ENCODE measurements around the gene TBC1D10A. TPM values are rescaled to one million over a fixed set of nuclear protein-coding genes. Genes with fewer than 3 reads are reported as not detected.

Gene TBC1D10A
- polyA plus RNA-seq, 1 of the 3 experiments (the other 2 are of a cell fraction), result 15.3 TPM

- 0 out of 2 replicates have a peak, but pooled peaks have one; percentile 10 for TF ChIP-seq MAX (IDR thresholded peaks at IDR 0.05; ENCODE audit: low read depth)
- no peak for TF ChIP-seq USF2 (IDR thresholded peaks at IDR 0.05; ENCODE audit: borderline replicate concordance, low read depth, low read length)
- TF ChIP-seq RFX5 (IDR thresholded peaks at IDR 0.05; ENCODE audit: low read length), result no peak
These were observed 76.0 kb downstream of the TBC1D10A start (continued) for GRCh38 chr22:30250661-30251267.

- Histone ChIP-seq H3K4me3 (ENCODE audit: low read depth in 2 of 2, low read length in 1 of 2) (no peak overlapping the region), H2AFZ (ENCODE audit: low read depth) (no peak overlapping the region), H3F3A (replicated peaks; ENCODE audit: insufficient read depth) (peaks cover 14% of the 10 kb centered on the region), H3K9me2 (no peaks in the 10 kb centered on the region), H3K36me3 (replicated peaks in 1 of 2; ENCODE audit: control insufficient read depth in 1 of 2, insufficient read depth in 2 of 2, low read length in 1 of 2) (no peaks in the 10 kb centered on the region), H3K27me3 (ENCODE audit: insufficient read depth) (no peaks in the 10 kb centered on the region), H3K79me2 (ENCODE audit: insufficient read depth) (peaks cover 15% of the 10 kb centered on the region; the same call in 1 of the 2 replicates), H3K9ac (no peak overlapping the region), H3K4me1 (ENCODE audit: control insufficient read depth in 1 of 2, insufficient read depth in 2 of 2, low read depth in 1 of 2, low read length in 1 of 2) (peaks cover 36 to 55% of the 10 kb centered on the region in 2 experiments), H4K20me1 (ENCODE audit: insufficient read depth) (no peaks in the 10 kb centered on the region), H3K4me2 (0 out of 2 replicates have a peak overlapping the region, but pooled peaks have one; percentile 20), H3K9me3 (no peaks in the 10 kb centered on the region), H3K27ac (ENCODE audit: low read depth in 2 of 2, low read length in 1 of 2) (no peak overlapping the region)
- WGBS (ENCODE audit: low lambda C conversion rate), result 100% methylated on average over 1 of the region's 3 CpGs
- CTCF ChIA-PET, result interaction anchor here (0.9 to 1.6 kb wide), 4 partner anchors 13 to 142 kb away, joined by 3 to 4 read pairs (median 3); no protein-coding TSS in a partner anchor
- no peak for TF ChIP-seq NRF1 (IDR thresholded peaks at IDR 0.05; ENCODE audit: low read depth, low read length)
- no peak for TF ChIP-seq NFIC (IDR thresholded peaks at IDR 0.05; ENCODE audit: borderline replicate concordance)
- TF ChIP-seq RFX5 (IDR thresholded peaks at IDR 0.05; ENCODE audit: low read length), result no peak
- POLR2A ChIA-PET, result no interaction called here
- no peak for DNase-seq
These were observed 76.6 kb downstream of the TBC1D10A start for GRCh38 chr22:30250039-30250565.

- ChIA-PET CTCF (interaction anchor here (0.6 to 1.6 kb wide), 4 partner anchors 13 to 1917 kb away, joined by 3 to 4 read pairs (median 3); no protein-coding TSS in a partner anchor), POLR2A (interaction anchor here (0.7 kb wide), 1 partner anchor 95 kb away, joined by 3 read pairs; no protein-coding TSS in a partner anchor)
- Histone ChIP-seq H3K9me2 (no peaks in the 10 kb centered on the region), H2AFZ (ENCODE audit: low read depth) (no peak overlapping the region), H3K27ac (ENCODE audit: low read depth in 2 of 2, low read length in 1 of 2) (no peak overlapping the region), H3K4me3 (ENCODE audit: low read depth in 2 of 2, low read length in 1 of 2) (no peak overlapping the region), H3K4me2 (no peak overlapping the region), H3F3A (replicated peaks; ENCODE audit: insufficient read depth) (peaks cover 14% of the 10 kb centered on the region), H3K4me1 (ENCODE audit: control insufficient read depth in 1 of 2, insufficient read depth in 2 of 2, low read depth in 1 of 2, low read length in 1 of 2) (peaks cover 36 to 51% of the 10 kb centered on the region in 2 experiments), H4K20me1 (ENCODE audit: insufficient read depth) (no peaks in the 10 kb centered on the region), H3K79me2 (ENCODE audit: insufficient read depth) (peaks cover 15% of the 10 kb centered on the region; the same call in 1 of the 2 replicates), H3K36me3 (replicated peaks in 1 of 2; ENCODE audit: control insufficient read depth in 1 of 2, insufficient read depth in 2 of 2, low read length in 1 of 2) (no peaks in the 10 kb centered on the region), H3K9me3 (no peaks in the 10 kb centered on the region), H3K9ac (no peak overlapping the region), H3K27me3 (ENCODE audit: insufficient read depth) (no peaks in the 10 kb centered on the region)
- DNase-seq, result no peak
- TF ChIP-seq JUND (IDR thresholded peaks at IDR 0.05) (no peak), ZBTB33 (IDR thresholded peaks at IDR 0.05; ENCODE audit: borderline replicate concordance, low read depth) (no peak)
- WGBS (ENCODE audit: low lambda C conversion rate), result 89% methylated on average over 14 of the region's 27 CpGs
These were observed 77.4 kb downstream of the TBC1D10A start for GRCh38 chr22:30249049-30250038.
